ENCODE data around the gene GOLGA6L7. TPM values are rescaled to one million over a fixed set of nuclear protein-coding genes. Genes with fewer than 3 reads are reported as not detected.

Gene GOLGA6L7
- polyA plus RNA-seq, 4 donors, result 0.25 to 0.85 (median 0.48) TPM

Other genes starting within 250 kb of the GOLGA6L7 start
- gene GOLGA8M, start 136.2 kb downstream of the GOLGA6L7 start, polyA plus RNA-seq (ENCODE audit: insufficient read length in 4 of 4), result 1 to 10 TPM; 1.7 to 4.1 (median 1.9) TPM
- 10 to 100 TPM in 3 of 4 donors, 1 to 10 TPM in 1; 7.4 to 15.3 (median 11.3) TPM for gene APBA2, start 37.3 kb upstream of the GOLGA6L7 start, polyA plus RNA-seq (ENCODE audit: insufficient read length in 4 of 4)